Right lobe of liver (tissue), 6 donors: ENCODE data around the gene SMCR8. TPM values are rescaled to one million over a fixed set of nuclear protein-coding genes. Genes with fewer than 3 reads are reported as not detected.
A peak's percentile ranks its signal among the peaks of the same experiment; 100 is the strongest.
"Not testable (repeated sequence)": the region's sequence is repeated elsewhere in the genome, so short reads cannot be mapped to it uniquely, and the experiment has no call there.

Experiments used
- ATAC-seq, 4 donors: fragments of 200-7000 bp; cut with Tn5 transposase; one replicate each; pipeline ENCODE4 v1.9.1; 2020; ENCODE audit warnings: mild to moderate bottlenecking in 4 of 4, moderate library complexity in 4 of 4
- DNase-seq, 3 donors: peaks; one replicate each; pipeline ENCODE4 v3.0.0-alpha.2; 2020
- H3K27ac ChIP-seq, 3 donors: fragments of 200-600 bp; one replicate each; pipeline ENCODE4 v1.8.0; 2022
- H3K27me3 ChIP-seq, 2 donors: fragments of 200-600 bp; one replicate each; pipeline ENCODE4 v1.8.0; 2022
- H3K36me3 ChIP-seq, 4 donors: fragments of 200-600 bp; sonication (generic) in 1 of 4; one replicate each; pipeline versions ENCODE4 v1.5.1 to v1.8.0; 2017 to 2022; ENCODE audit warnings: control low read depth in 1 of 4
- H3K4me1 ChIP-seq, 4 donors: fragments of 200-600 bp; sonication (generic) in 1 of 4; one replicate each; pipeline versions ENCODE4 v1.5.1 to v1.8.0; 2017 to 2022; ENCODE audit warnings: control low read depth in 1 of 4
- H3K4me3 ChIP-seq, 3 donors: fragments of 200-600 bp; one replicate each; pipeline ENCODE4 v1.8.0; 2022
- H3K9me3 ChIP-seq, 4 donors: fragments of 200-600 bp; sonication (generic) in 1 of 4; one replicate each; pipeline versions ENCODE4 v1.5.1 to v1.8.0; 2017 to 2022; ENCODE audit warnings: control low read depth in 1 of 4
- CTCF ChIP-seq, 4 donors: fragments of 200-600 bp in 3 of 4; fragments of 450-650 bp in 1 of 4; IDR thresholded peaks; one replicate each; pipeline versions ENCODE4 v1.5.1 to v1.8.0; 2016 to 2022; ENCODE audit warnings: antibody characterized with exemption in 4 of 4, mild to moderate bottlenecking in 2 of 4
- POLR2A ChIP-seq: fragments of 450-650 bp; IDR thresholded peaks from one replicate; pipeline ENCODE4 v1.6.1; 2017; ENCODE audit warnings: antibody characterized with exemption, mild to moderate bottlenecking
- WGBS: methylation state at CpG from one replicate; pipeline ENCODE4 v1.1.6; 2018; ENCODE audit warnings: low coverage, low lambda C conversion rate; ENCODE audit not compliant: insufficient coverage; ENCODE audit errors: missing lambda C conversion rate; 5-methylcytosine and 5-hydroxymethylcytosine counted together
- intact Hi-C, 2 donors: fragments of 100-400 bp; cut with DNase I; formaldehyde crosslinking; loops; one replicate each; pipeline versions ENCODE4 v1.11.2 to v1.14.1; 2022
- total RNA-seq, 6 experiments: library from RNA; depleted of rRNA in 2 of 6; stranded (reverse); fragments of >200 nt in 2 of 6; fragmentation: NEBNext Ultra II Directional in 3 of 6; extraction: Animal tissue kit (Norgen Biotek cat#: 25700) in 3 of 6; gene quantifications; one replicate each; pipeline versions ENCODE4 v1.1.0 to v1.2.4, GENCODE V29; 2016 to 2023
- donor health status: DM: no; HTN: yes; CAD: no.
- donor health status: DM: no; HTN: no; CAD: no.
- donor health status: DM: no; HTN: no; CAD: no.
- donor health status: DM: no; HTN: yes; CAD: no.
- donor health status: DM: no; HTN: yes; CAD: no.

SMCR8 gene
- total RNA-seq, 6 experiments from 2014 or later, result 4.2 to 7.9 (median 6.4) TPM

GRCh38 chr17:18300725-18301480 is 14.2 kb upstream of the SMCR8 start:
- ATAC-seq (peak; percentile 40 to 91 (median 73)), DNase-seq (no peak)
- Histone ChIP-seq H3K27ac (no peak overlapping the region), H3K36me3 (peaks cover 0 to 58% (median 21%) of the 10 kb centered on the region in 4 donors), H3K27me3 (no peaks in the 10 kb centered on the region), H3K4me1 (no peaks in the 10 kb centered on the region), H3K9me3 (no peaks in the 10 kb centered on the region), H3K4me3 (no peak overlapping the region)
- intact Hi-C loops, result no loop called here
- 82% methylated on average over 6 of the region's 8 CpGs for WGBS
- TF ChIP-seq POLR2A, result no peak
- no peak for TF ChIP-seq CTCF (IDR thresholded peaks at IDR 0.05)

GRCh38 chr17:18303206-18303605 is 11.9 kb upstream of the SMCR8 start:
- H3K4me1 ChIP-seq, ATAC-seq, DNase-seq, H3K9me3 ChIP-seq, H3K4me3 ChIP-seq, intact Hi-C loops, H3K27ac ChIP-seq, H3K27me3 ChIP-seq: not testable (repeated sequence)
- peaks cover 0 to 79% (median 30%) of the 10 kb centered on the region in 4 donors for H3K36me3 ChIP-seq
- WGBS, result 90% methylated on average over 9 of the region's 13 CpGs

- no peak overlapping the region for H3K4me3 ChIP-seq
- no peaks in the 10 kb centered on the region for H3K9me3 ChIP-seq
- TF ChIP-seq POLR2A (no peak), CTCF (IDR thresholded peaks at IDR 0.05) (no peak)
- peaks cover 0 to 13% (median 7%) of the 10 kb centered on the region in 4 donors for H3K4me1 ChIP-seq
- H3K36me3 ChIP-seq, result peaks cover 0 to 46% (median 9%) of the 10 kb centered on the region in 4 donors
- intact Hi-C loops, result no loop called here
- no peak for ATAC-seq
- no peaks in the 10 kb centered on the region for H3K27me3 ChIP-seq
- 98% methylated on average over 4 of the region's 4 CpGs for WGBS
- H3K27ac ChIP-seq, result no peak overlapping the region
- no peak for DNase-seq
These were observed 5.9 kb upstream of the SMCR8 start for GRCh38 chr17:18309202-18309601.

- no peak for TF ChIP-seq POLR2A
- TF ChIP-seq CTCF (IDR thresholded peaks at IDR 0.05), result no peak
- Histone ChIP-seq H3K4me1 (peaks cover 0 to 40% (median 13%) of the 10 kb centered on the region in 4 donors), H3K9me3 (no peaks in the 10 kb centered on the region), H3K36me3 (no peaks in the 10 kb centered on the region), H3K27ac (peak overlapping the region in 2 of 3 donors; percentile 76 to 91), H3K4me3 (peak overlapping the region; percentile 72 to 89 (median 72)), H3K27me3 (no peaks in the 10 kb centered on the region)
- intact Hi-C loops, result loop anchor here in 1 of 2 donors (10.0 kb wide), 1 partner anchor 59 kb away; the partner anchor contains the start of gene FLII
- 1% methylated on average over 19 of the region's 39 CpGs for WGBS
- ATAC-seq (peak in 1 of 4 donors; percentile 11), DNase-seq (no peak)
These were observed 898 bp upstream of the SMCR8 start for GRCh38 chr17:18314059-18314730.

GRCh38 chr17:18315562-18315922 is 449 bp downstream of the SMCR8 start:
- 12% methylated on average over 14 of the region's 18 CpGs for WGBS
- peak overlapping the region; percentile 66 to 91 (median 76) for H3K27ac ChIP-seq
- H3K9me3 ChIP-seq, result no peaks in the 10 kb centered on the region
- TF ChIP-seq CTCF (IDR thresholded peaks at IDR 0.05) (no peak), POLR2A (no peak)
- H3K27me3 ChIP-seq, result no peaks in the 10 kb centered on the region
- peak overlapping the region; percentile 72 to 89 (median 72) for H3K4me3 ChIP-seq
- DNase-seq, result no peak
- intact Hi-C loops, result loop anchor here in 1 of 2 donors (10.0 kb wide), 1 partner anchor 61 kb away; the partner anchor contains the start of gene FLII
- H3K4me1 ChIP-seq, result peaks cover 0 to 44% (median 13%) of the 10 kb centered on the region in 4 donors
- ATAC-seq, result peak in 2 of 4 donors; percentile 1 to 4
- H3K36me3 ChIP-seq, result no peaks in the 10 kb centered on the region
